HG03060 (cell line): ENCODE results near the gene RPH3AL.

Experiments used
- ATAC-seq: cut with Tn5 transposase; IDR thresholded peaks from one replicate; pipeline ENCODE4 v1.9.1; 2021; ENCODE audit warnings: low read depth, moderate number of reproducible peaks; ENCODE audit not compliant: unreplicated experiment

RPH3AL gene

GRCh38 chr17:353838-354234, 1.2 kb upstream of the RPH3AL start:
- no peak for ATAC-seq

DNA sequence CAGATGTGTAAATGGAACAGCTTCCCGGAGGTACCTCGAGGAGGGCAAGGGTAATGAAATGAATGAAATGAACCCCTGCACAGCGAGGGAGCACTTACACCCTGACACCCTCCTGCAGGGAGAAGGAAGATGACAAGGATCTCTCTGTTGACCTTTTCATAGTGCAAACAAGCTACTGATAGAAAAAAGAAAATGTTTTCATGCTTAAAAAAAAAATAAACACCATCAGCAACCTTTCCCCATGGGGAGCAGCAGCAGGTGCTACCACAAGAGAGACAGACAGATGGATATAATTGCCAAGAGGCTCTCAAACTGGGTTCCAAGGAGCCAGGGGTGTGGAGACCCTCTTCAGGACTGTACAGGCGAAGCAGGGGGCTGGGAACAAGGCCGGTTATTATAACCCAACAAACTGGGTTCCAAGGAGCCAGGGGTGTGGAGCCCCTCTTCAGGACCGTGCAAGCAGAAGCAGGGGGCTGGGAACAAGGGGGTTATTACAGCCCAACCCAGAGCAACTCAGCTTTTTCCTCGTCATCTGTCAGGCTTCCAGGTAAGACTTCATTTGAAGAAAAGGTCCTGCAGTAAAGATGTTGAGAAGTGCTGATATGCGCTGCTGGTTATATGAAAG, 718 bp upstream of the RPH3AL start:
- no peak for ATAC-seq

DNA sequence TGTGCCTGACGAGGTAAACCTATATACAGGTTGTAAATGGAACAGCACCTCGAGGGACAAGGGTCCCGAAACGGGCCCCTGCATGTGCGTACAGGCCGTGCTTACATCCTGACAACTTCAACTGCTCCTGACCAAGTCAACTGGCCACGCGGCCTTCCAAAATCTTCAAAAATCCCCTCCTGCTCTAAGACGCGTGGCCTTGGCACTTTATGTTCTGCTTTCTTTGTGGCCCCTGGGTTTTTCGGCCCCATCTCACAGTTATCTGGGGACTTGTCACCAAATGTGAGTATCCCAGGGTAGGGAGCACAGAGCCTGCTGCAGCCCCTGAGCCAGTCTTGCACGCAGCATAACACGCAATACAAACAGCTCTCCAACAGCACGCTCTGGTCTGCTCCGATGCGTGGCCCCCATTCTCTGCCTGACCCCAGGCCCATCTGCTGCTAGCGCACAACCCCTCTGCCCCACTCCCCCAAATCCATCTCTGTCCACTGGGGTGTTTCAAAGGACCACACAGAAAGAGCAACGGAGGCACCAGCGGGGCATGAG, 659 bp downstream of the RPH3AL start:
- ATAC-seq, result no peak

DNA sequence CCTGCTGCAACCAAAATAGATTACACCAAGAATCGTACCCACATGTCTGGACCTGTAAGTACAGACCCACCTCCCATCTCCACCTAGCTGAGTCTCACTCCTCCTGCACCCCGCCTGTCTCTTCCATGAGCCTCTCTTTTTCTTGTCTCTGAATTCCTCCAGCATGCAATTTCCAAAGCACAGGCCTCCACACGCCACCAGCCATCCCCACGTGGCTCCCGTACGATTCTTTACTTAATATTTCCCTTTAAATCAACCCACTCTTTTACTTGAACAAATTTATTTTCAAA, 1.2 kb downstream of the RPH3AL start:
- no peak for ATAC-seq

DNA sequence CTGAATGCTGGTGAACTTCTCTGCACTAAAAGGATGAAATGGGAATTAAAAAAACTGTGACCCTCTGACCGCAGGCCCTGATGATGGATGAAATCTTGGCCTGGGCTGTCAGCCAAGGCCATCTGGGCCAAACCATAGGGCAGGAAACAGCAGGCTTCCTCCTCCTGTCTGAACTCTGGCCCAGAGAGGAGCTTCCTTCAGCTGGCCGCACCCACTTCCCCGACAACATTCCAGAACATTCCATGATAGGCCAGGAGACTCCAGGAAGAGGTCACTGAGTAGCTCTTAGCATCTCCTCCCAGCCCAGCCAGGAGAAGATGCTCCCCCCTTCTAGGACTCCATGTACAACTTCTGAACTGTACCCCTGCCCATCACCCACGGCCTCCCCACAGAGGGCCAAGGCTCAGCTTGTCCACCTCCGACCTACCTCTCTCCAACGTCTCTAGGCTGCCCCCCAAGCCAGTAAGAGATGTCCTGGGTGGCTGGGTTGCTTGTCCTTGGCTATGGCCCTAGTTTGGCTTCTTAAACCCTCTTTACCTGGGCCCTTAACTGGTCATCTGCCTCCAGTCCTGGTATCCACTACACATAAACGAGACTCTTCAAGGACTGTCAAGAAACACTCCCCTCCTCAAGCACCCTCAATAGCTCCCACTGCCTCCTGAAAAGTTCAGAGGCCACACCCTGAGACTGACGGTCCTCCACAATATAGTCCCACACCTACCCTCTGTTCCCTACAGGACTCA, 1.7 kb downstream of the RPH3AL start:
- no peak for ATAC-seq

GRCh38 chr17:349666-350065, 2.9 kb downstream of the RPH3AL start:
- no peak for ATAC-seq

- no peak for ATAC-seq
These were observed 3.7 kb downstream of the RPH3AL start for GRCh38 chr17:348692-349425.

DNA sequence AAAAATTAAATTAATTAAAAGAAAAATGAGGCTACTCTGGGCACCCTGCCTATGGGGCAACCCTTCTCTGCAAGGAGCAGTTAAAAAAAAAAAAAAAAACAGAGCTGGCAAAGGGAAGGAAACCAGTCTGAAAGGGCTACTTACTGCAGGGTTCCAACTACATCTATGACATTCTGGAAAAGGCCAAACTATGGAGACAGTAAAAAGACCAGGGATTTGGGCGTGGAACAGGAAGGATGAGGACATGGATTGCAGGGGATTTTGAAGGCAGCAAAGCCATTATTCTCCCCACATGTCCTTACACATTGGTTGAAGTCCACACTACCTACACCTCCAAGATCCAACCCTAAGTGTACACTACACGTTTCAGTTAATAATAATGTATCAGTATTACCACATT, 4.6 kb downstream of the RPH3AL start:
- ATAC-seq, result no peak

DNA sequence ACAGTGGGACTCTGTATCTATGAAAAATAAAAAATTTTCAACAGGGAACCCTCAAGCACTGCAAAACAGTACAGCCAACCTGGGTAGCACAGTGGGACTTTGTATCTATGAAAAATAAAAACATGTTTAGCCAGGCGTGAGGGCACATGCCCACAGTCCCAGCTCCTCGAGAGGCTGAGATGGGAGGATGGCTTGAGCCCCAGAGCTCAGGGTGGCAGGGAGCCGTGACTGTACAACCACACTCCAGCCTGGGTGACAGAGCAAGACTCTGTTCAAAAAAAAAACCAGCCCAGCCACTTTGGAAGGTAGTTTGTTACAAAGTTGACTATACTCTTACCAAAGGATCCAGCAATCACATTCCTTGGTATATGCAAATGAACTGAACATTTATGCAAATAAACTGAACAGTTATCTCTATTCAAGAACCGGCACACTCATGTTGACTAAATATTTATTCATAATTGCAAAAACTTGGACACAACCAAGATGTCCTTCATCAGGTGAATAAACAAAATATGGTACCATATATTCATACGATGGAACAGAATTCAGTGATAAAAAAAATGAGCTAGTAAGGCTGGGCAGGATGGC, 5.2 kb downstream of the RPH3AL start:
- ATAC-seq, result no peak

DNA sequence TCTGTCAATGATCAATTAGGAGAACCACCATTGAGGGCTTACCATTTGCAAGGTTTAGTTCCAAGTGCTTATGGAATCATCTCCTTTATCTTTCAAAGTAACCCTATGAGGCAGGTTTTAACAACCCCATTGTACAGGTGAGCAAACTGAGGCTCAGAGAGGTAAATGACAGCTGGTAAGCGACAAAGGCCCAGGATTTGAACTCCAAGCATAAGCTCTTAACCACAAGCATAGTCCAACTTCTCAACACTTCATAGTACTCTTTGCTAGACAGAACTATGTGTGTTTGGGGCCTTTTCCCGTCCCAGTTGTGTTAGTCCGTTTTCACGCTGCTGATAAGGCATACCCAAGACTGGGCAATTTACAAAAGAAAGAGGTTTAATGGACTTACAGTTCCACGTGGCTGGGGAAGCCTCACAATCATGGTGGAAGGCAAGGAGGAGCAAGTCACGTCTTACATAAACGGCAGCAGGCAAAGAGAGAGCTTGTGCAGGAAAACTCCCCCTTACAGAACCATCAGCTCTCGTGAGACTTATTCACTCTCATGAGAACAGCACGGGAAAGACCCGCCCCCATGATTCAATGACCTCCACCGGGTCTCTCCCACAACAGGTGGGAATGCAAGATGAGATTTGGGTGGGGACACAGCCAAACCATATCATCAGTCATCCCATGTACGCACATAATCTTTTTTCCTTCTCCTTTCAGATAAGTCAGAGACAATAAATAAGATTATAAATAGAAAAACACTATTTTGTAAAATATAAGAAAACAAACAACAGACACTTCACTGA, 6.4 kb downstream of the RPH3AL start:
- no peak for ATAC-seq

GRCh38 chr17:345261-345660, 7.3 kb downstream of the RPH3AL start:
- no peak for ATAC-seq

DNA sequence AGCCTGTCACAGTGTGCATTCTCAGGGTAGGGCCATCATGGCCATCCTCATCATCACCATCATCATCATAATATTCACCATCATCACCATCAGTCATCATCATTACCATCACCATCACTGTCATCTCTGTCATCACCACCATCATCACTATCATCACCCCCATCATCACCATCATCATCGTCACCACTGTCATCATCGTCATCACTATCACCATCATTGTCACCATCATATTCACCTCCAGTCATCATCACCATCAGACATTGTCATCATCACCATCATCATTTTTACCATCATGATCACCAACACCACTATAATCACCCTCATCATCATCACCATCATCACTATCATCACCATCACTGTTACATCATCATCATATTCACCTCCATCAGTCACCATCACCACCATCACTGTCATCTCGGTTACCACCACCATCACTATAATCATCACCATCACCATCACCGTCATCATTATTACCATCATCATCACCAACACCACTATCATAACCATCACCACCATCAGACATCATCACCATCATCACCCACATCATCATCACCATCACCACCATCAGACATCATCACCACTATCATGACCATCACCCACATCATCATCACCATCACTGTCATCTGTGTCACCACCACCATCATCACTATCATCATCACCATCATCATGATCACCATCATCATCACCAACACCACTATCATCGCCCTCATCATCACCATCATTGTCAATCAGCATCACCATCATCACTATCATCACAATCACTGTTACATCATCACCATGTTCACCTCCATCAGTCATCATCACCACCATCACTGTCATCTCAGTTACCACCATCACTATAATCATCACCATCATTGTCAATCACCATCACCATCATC, 8.5 kb downstream of the RPH3AL start:
- no peak for ATAC-seq

DNA sequence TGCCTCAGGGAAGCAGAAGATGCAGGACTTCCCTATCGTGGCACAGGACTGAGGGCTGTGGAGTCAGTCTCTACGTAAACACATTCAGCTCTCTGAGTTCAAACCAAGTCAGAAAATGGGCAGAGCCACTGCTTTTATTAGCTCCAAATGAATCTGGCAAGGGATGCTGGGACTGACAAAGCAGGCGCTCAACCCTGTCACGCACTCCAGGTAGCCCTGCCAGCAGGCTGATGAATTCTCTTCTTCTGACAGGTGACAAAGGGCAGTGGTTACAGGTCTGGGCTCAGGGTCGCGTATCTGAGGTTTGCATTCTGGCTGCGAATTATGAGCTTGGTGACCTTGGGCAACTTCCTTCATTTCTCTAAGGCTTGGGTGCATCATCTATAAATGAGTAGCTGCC, 9.4 kb downstream of the RPH3AL start:
- no peak for ATAC-seq

DNA sequence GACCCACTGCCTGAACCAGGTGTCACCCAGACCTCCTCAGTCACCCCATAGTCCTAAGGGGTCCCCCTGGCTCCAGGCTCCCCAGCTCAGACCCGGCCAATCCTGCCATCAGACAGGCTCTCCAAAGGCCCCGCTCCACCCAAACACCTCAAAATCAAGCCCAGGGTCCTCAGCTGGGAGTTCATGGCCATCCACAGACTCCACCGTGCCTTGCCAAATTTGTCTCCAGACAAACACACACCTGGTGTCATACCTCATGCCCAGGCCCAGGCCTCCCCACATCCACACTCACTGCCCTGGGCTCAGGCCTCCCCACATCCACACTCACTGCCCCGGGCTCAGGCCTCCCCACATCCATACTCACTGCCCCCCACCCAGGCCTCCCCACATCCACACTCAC, 12.5 kb downstream of the RPH3AL start:
- ATAC-seq, result no peak

GRCh38 chr17:339193-340061, 13.2 kb downstream of the RPH3AL start:
- ATAC-seq, result no peak

DNA sequence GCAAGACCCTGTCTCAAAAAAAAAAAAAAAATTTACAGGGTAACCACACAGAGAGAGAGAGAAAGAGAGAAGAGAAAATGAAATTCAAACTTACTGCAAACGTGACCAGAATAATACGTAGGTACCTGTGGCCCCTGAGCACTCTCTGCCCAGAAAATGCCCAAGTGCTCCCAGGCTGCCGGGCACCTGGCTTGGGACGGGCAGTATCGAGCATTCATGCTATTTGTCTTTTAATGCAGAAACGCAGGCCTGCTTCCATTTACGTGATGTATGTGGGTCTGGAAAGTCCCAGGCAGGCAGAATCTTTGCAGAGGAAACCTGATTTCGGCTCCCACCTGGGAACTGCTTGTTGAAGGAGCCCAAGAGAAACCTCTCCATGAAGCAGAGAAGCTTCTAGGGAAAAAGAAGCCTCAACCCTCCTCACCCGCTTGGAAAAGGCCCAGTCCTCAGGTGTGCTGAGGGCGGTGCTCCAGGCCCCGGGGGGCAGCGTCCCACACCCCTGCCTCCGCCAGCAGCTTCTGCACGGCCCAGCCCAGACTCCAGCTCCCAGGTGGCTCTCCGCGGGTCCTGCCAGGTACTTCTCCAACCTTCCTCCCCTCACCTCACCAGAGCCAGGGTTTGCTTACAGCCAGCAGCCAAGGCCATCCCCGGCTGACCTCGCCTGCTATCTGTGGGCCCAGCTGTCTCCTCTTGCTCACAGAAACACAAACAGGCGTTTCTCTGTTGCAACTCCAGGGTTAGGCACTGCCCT, 14.0 kb downstream of the RPH3AL start:
- no peak for ATAC-seq

DNA sequence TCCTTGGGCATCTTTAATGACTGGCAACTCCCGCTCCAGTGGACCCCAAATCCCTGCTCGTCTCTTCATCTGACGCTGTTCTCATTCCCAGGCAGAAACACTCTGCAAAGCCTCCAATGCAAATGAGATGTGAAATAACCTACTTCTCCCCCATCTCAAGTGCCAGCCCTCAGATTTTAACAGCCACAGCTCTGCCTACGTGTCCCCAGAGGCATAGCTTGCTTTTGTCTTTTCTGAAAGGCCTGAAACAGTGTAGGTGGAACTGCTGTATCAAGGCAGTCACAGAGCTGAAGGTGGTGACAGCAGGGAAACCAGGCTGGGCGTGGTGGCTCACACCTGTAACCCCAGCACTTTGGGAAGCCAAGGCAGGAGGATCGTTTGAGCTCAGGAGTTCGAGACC, 14.7 kb downstream of the RPH3AL start:
- ATAC-seq, result no peak

GRCh38 chr17:337453-337852, 15.2 kb downstream of the RPH3AL start:
- no peak for ATAC-seq
